ENCODE measurements around the gene MRI1. TPM values are rescaled to one million over a fixed set of nuclear protein-coding genes. Genes with fewer than 3 reads are reported as not detected.
"Not testable (repeated sequence)": the region's sequence is repeated elsewhere in the genome, so short reads cannot be mapped to it uniquely, and the experiment has no call there.

MRI1 gene
- total RNA-seq, 4 donors from 2014 or later: 28.2 to 60.2 (median 38.5) TPM

GRCh38 chr19:13783565-13784500 is 19.5 kb downstream of the MRI1 start:
- Histone ChIP-seq H3K36me3 (peaks cover 4 to 10% (median 7%) of the 10 kb centered on the region in 4 donors), H3K27me3 (no peaks in the 10 kb centered on the region), H3K9me3 (no peaks in the 10 kb centered on the region), H3K4me3 (no peak overlapping the region), H3K4me1 (peaks cover 22 to 53% (median 46%) of the 10 kb centered on the region in 4 donors), H3K27ac (replicated peaks in 1 of 4) (no peak overlapping the region)
- intact Hi-C loops (cut with DNase I): loop anchor here (2.0 to 10.0 kb wide), 2 partner anchors 79 to 291 kb away; partner anchors contain the start of gene MISP3
- TF ChIP-seq POLR2AphosphoS5 (IDR thresholded peaks at IDR 0.05) (no peak), POLR2A (IDR thresholded peaks at IDR 0.05; ENCODE audit: low read depth) (no peak), EP300 (IDR thresholded peaks at IDR 0.05) (no peak), CTCF (IDR thresholded peaks at IDR 0.05) (no peak)
- DNase-seq (ENCODE audit: extremely low spot score): no peak
- WGBS: 87% methylated on average over 18 of the region's 18 CpGs

- no peak for DNase-seq (ENCODE audit: extremely low spot score)
- no peaks in the 10 kb centered on the region for H3K9me3 ChIP-seq
- peak; percentile 33 to 52 for TF ChIP-seq POLR2AphosphoS5 (IDR thresholded peaks at IDR 0.05)
- TF ChIP-seq POLR2A (IDR thresholded peaks at IDR 0.05; ENCODE audit: low read depth): no peak
- TF ChIP-seq CTCF (IDR thresholded peaks at IDR 0.05): peak; percentile 69 to 77 (median 72)
- H3K4me1 ChIP-seq: peaks cover 22 to 59% (median 51%) of the 10 kb centered on the region in 4 donors
- peak overlapping the region in 1 of 4 donors; percentile 38 for H3K27ac ChIP-seq (replicated peaks in 1 of 4)
- H3K36me3 ChIP-seq: no peaks in the 10 kb centered on the region
- WGBS: 29% methylated on average over 17 of the region's 17 CpGs
- H3K4me3 ChIP-seq: peak overlapping the region in 1 of 4 donors; percentile 2
- no peaks in the 10 kb centered on the region for H3K27me3 ChIP-seq
- intact Hi-C loops (cut with DNase I): loop anchor here (2.0 to 10.0 kb wide), 2 partner anchors 78 to 290 kb away; partner anchors contain the start of gene MISP3
Observed at GRCh38 chr19:13784731-13785452, 20.6 kb downstream of the MRI1 start.

GRCh38 chr19:13788991-13789390 is 24.7 kb downstream of the MRI1 start:
- Histone ChIP-seq H3K27me3 (no peaks in the 10 kb centered on the region), H3K4me3 (no peak overlapping the region), H3K4me1 (peaks cover 10 to 43% (median 39%) of the 10 kb centered on the region in 4 donors), H3K36me3 (no peaks in the 10 kb centered on the region), H3K9me3 (no peaks in the 10 kb centered on the region), H3K27ac (replicated peaks in 1 of 4) (peak overlapping the region in 3 of 4 donors; percentile 33 to 65 (median 55))
- TF ChIP-seq POLR2A (IDR thresholded peaks at IDR 0.05; ENCODE audit: low read depth): no peak
- TF ChIP-seq CTCF (IDR thresholded peaks at IDR 0.05): no peak
- no peak for TF ChIP-seq POLR2AphosphoS5 (IDR thresholded peaks at IDR 0.05)
- TF ChIP-seq EP300 (IDR thresholded peaks at IDR 0.05): no peak
- WGBS: 50% methylated on average over 8 of the region's 8 CpGs
- no peak for DNase-seq (ENCODE audit: extremely low spot score)
- intact Hi-C loops (cut with DNase I): loop anchor here (10.0 kb wide), 1 partner anchor 286 kb away; the partner anchor contains the start of gene MISP3

- no peak for DNase-seq (ENCODE audit: extremely low spot score)
- Histone ChIP-seq H3K4me3 (no peak overlapping the region), H3K4me1 (peaks cover 14 to 41% (median 37%) of the 10 kb centered on the region in 4 donors), H3K27ac (replicated peaks in 1 of 4) (no peak overlapping the region), H3K9me3 (no peaks in the 10 kb centered on the region), H3K27me3 (no peaks in the 10 kb centered on the region), H3K36me3 (no peaks in the 10 kb centered on the region)
- intact Hi-C loops (cut with DNase I): no loop called here
- WGBS: 73% methylated on average over 8 of the region's 8 CpGs
- TF ChIP-seq POLR2A (IDR thresholded peaks at IDR 0.05; ENCODE audit: low read depth): no peak
- no peak for TF ChIP-seq POLR2AphosphoS5 (IDR thresholded peaks at IDR 0.05)
- TF ChIP-seq EP300 (IDR thresholded peaks at IDR 0.05): no peak
- TF ChIP-seq CTCF (IDR thresholded peaks at IDR 0.05): no peak
Observed at GRCh38 chr19:13790354-13790753, 26.0 kb downstream of the MRI1 start.

- 81% methylated on average over 9 of the region's 9 CpGs for WGBS
- peak overlapping the region; percentile 89 to 97 (median 94) for H3K27ac ChIP-seq (replicated peaks in 1 of 4)
- H3K9me3 ChIP-seq; H3K36me3 ChIP-seq; H3K4me3 ChIP-seq; DNase-seq (ENCODE audit: extremely low spot score); H3K27me3 ChIP-seq; intact Hi-C loops (cut with DNase I): not testable (repeated sequence)
- peaks cover 25 to 56% (median 50%) of the 10 kb centered on the region in 4 donors for H3K4me1 ChIP-seq
Observed at GRCh38 chr19:13793317-13793716, 29.0 kb downstream of the MRI1 start.
